Osteocyte (in vitro differentiated cells): ENCODE data around the gene ERMAP. TPM values are rescaled to one million over a fixed set of nuclear protein-coding genes. Genes with fewer than 3 reads are reported as not detected.
A peak's percentile ranks its signal among the peaks of the same experiment; 100 is the strongest.

ENCODE experiments used
- DNase-seq: peaks from one replicate; pipeline ENCODE4 v3.0.0; 2021; ENCODE audit warnings: mixed read lengths; ENCODE audit not compliant: unreplicated experiment; ENCODE audit errors: extremely low spot score
- H3K27ac Mint-ChIP-seq: one replicate; pipeline ENCODE4 v1.8.0; 2021; ENCODE audit warnings: mild to moderate bottlenecking, mixed read lengths; ENCODE audit not compliant: unreplicated experiment
- H3K27me3 Mint-ChIP-seq: one replicate; pipeline ENCODE4 v1.8.0; 2021; ENCODE audit warnings: mixed read lengths; ENCODE audit not compliant: unreplicated experiment
- H3K36me3 Mint-ChIP-seq: one replicate; pipeline ENCODE4 v1.8.0; 2021; ENCODE audit warnings: mixed read lengths; ENCODE audit not compliant: unreplicated experiment
- H3K4me1 Mint-ChIP-seq: one replicate; pipeline ENCODE4 v1.8.0; 2021; ENCODE audit warnings: mixed read lengths; ENCODE audit not compliant: unreplicated experiment
- H3K4me3 Mint-ChIP-seq: one replicate; pipeline ENCODE4 v1.8.0; 2021; ENCODE audit warnings: mild to moderate bottlenecking, moderate library complexity, mixed read lengths; ENCODE audit not compliant: unreplicated experiment
- H3K9me3 Mint-ChIP-seq: one replicate; pipeline ENCODE4 v1.8.0; 2021; ENCODE audit warnings: mixed read lengths; ENCODE audit not compliant: unreplicated experiment
- total RNA-seq: library from RNA; stranded (reverse); gene quantifications from 2 replicates; pipeline ENCODE4 v1.2.1, GENCODE V29; 2021
- TF ChIP-seq, protein P1 (sequence below): fragments of 200-600 bp; sonication (generic); IDR thresholded peaks from 2 replicates; pipeline ENCODE4 v1.5.0; 2021; ENCODE audit warnings: antibody characterized with exemption, mild to moderate bottlenecking, moderate library complexity

ERMAP gene
- total RNA-seq, 1 donor from 2014 or later: 13.8 TPM

DNA sequence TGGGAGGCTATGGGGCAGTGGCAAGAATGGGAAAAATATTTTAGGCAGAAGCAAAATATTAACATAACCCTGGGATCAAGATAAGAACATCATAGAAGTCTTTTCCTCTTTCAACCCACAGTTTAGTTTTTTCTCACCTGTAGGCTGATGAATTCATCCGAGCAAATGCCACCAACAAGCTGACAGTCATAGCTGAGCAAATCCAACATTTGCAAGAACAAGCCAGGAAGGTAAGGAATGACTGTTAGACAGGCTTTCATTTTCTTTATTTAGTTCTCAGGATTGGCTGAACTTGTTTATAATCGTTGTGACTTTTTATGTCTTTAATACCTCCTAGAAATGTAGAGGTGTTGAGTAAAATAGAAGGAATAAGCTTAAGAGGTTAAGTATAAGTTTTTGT is 43.5 kb upstream of the ERMAP start:
- no peaks in the 10 kb centered on the region for H3K9me3 Mint-ChIP-seq
- H3K27me3 Mint-ChIP-seq: no peaks in the 10 kb centered on the region
- no peak overlapping the region for H3K4me3 Mint-ChIP-seq
- H3K4me1 Mint-ChIP-seq: peaks cover 15% of the 10 kb centered on the region
- DNase-seq: no peak
- TF ChIP-seq, protein P1, sequence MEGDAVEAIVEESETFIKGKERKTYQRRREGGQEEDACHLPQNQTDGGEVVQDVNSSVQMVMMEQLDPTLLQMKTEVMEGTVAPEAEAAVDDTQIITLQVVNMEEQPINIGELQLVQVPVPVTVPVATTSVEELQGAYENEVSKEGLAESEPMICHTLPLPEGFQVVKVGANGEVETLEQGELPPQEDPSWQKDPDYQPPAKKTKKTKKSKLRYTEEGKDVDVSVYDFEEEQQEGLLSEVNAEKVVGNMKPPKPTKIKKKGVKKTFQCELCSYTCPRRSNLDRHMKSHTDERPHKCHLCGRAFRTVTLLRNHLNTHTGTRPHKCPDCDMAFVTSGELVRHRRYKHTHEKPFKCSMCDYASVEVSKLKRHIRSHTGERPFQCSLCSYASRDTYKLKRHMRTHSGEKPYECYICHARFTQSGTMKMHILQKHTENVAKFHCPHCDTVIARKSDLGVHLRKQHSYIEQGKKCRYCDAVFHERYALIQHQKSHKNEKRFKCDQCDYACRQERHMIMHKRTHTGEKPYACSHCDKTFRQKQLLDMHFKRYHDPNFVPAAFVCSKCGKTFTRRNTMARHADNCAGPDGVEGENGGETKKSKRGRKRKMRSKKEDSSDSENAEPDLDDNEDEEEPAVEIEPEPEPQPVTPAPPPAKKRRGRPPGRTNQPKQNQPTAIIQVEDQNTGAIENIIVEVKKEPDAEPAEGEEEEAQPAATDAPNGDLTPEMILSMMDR: no peak
- H3K36me3 Mint-ChIP-seq: peaks cover 41% of the 10 kb centered on the region
- no peak overlapping the region for H3K27ac Mint-ChIP-seq

DNA sequence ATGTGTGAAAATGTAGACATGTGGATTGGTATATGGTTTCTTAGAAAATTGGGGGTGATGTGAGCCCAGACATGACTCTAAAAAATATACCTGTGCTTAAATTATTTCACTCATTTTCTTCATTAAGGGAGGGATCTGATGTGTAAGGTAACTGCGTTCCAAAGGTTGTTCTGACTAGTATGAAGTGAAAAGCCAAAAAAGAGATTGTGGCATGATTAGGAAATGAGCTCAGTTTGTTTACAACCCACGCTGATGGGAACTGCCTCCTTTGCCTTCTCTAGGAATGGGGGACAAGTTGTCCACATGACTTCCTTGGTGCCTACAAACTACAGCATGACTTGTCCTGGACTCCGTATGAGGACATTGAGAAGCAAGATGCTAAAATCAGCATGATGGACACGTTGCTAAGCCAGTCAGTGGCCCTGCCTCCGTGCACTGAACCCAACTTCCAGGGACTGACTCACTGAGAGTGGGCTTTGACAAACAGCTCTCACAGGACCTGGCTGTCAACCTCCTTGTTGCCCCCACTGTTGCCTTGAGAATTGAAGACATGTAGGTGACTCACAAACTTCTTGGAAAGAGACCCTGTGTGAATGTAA is 41.9 kb upstream of the ERMAP start:
- TF ChIP-seq, protein P1: no peak
- Mint-ChIP-seq H3K27ac (no peak overlapping the region), H3K4me3 (no peak overlapping the region), H3K9me3 (no peaks in the 10 kb centered on the region), H3K27me3 (no peaks in the 10 kb centered on the region), H3K4me1 (peaks cover 9% of the 10 kb centered on the region), H3K36me3 (peaks cover 41% of the 10 kb centered on the region)
- no peak for DNase-seq

DNA sequence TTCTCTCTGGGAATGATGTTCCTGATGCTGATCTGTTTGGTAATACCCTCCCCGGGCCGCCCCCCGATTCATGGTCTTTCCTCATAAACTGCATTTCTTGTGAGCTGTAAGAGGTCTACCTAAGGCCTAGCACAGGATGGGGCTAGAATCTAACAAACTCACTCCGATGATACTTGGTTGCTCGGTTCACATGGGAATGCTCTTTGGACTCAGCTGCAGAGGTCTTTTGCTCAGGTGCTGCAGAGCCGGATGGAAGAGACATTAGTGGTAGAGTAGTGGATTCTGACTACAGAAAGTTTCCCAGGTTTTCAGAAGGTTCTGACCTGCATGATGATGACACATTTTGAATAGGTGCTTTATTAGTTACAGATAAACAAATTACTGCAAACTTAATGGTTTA is 40.4 kb upstream of the ERMAP start:
- Mint-ChIP-seq H3K27me3 (no peaks in the 10 kb centered on the region), H3K36me3 (peaks cover 35% of the 10 kb centered on the region), H3K4me1 (peaks cover 5% of the 10 kb centered on the region), H3K4me3 (no peak overlapping the region), H3K9me3 (no peaks in the 10 kb centered on the region), H3K27ac (no peak overlapping the region)
- DNase-seq: no peak
- TF ChIP-seq, protein P1: no peak

DNA sequence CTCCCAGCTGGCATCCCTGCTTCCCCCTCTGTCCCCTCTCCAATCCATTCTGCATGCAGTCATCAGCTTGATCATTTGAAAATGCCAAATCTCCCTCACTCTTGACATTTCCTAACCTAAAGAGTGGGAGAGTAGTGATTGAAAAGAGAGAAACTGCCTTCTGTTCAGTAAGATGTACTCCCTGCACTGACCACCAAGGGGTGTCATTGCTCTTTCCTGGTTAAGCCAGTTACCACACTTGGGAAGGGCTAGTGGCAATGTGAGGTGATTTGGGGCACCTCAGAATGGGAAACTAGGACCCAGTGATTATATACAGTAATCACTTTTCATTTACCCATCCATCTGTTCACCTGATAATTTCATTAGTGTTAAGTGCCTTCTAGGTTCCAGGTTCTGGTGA is 39.1 kb upstream of the ERMAP start:
- DNase-seq: no peak
- H3K36me3 Mint-ChIP-seq: peaks cover 41% of the 10 kb centered on the region
- H3K4me1 Mint-ChIP-seq: no peaks in the 10 kb centered on the region
- TF ChIP-seq, protein P1: peak; percentile 63
- no peaks in the 10 kb centered on the region for H3K9me3 Mint-ChIP-seq
- no peak overlapping the region for H3K27ac Mint-ChIP-seq
- no peak overlapping the region for H3K4me3 Mint-ChIP-seq
- H3K27me3 Mint-ChIP-seq: no peaks in the 10 kb centered on the region

DNA sequence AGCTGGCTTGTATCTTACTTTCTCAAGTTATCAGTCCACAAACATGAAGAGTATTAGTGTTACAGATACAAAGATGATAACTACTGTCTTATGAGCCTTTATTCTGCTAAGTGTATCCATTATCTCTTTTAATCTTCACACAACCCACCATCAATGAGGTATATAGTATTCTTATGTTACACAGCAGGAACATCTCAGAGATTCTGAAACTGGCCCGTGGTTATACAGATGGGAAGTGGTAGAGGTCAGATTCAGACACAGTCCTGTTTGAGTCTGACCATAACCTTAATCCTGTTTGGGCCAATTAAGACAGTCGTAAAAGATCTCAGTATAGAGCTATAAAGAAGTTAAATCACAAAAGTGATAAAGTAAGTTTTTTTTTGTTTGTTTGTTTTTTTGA is 37.2 kb upstream of the ERMAP start:
- Mint-ChIP-seq H3K27me3 (no peaks in the 10 kb centered on the region), H3K36me3 (peaks cover 38% of the 10 kb centered on the region), H3K4me3 (no peak overlapping the region), H3K9me3 (no peaks in the 10 kb centered on the region), H3K4me1 (no peaks in the 10 kb centered on the region), H3K27ac (no peak overlapping the region)
- TF ChIP-seq, protein P1: no peak
- no peak for DNase-seq
